SW480 (cell line): ENCODE results near the gene ETS2.
"Not testable (repeated sequence)": the region's sequence is repeated elsewhere in the genome, so short reads cannot be mapped to it uniquely, and the experiment has no call there.

Experiments
- DNase-seq: peaks from one replicate; pipeline ENCODE4 v3.0.0-alpha.2; 2016; ENCODE audit warnings: low spot score

Gene ETS2

DNA sequence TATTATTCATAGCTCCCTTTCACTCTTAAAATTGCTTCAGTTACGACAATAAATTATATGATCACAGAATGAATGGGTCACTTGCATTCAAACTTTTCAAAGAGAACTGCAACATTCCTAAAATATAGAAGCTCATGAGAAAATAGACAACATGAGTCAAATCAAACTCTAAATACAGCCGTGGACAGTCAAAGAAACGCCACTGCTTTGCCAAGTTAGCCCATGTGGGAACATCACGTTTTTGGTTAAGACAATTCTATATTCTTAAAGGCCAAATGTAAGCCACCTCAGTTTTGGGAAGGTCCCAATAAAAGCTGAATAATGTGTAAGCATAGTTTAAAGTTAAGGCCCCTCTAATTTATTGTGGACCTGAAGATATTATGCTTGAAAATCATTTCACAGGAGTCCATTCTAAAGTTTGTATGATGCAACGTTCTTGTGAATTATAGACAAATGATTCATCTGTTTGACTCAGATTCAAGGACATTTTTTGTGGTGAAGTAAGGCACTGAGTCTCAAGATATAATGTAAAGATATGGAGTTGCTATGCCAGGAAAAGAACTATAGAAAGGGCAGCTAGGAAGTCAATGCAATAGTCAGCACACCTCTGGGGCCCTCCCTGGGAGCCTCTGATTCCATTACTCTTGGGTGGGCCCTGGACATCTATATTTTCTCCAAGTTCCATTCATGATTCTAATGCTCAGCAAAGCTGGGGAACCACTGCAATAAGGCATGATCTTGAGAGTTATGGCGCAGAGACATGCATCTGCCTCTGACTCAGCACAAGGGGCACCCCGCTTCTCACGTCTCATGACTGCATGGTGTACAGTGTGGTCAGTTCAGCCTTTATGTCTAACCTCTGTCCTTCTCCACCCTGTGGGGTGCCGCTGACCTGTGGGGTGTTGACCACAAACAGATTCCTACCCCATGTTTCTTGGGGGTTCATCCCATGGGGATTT lies 33.9 kb downstream of the ETS2 start:
- peak; percentile 51 for DNase-seq

DNA sequence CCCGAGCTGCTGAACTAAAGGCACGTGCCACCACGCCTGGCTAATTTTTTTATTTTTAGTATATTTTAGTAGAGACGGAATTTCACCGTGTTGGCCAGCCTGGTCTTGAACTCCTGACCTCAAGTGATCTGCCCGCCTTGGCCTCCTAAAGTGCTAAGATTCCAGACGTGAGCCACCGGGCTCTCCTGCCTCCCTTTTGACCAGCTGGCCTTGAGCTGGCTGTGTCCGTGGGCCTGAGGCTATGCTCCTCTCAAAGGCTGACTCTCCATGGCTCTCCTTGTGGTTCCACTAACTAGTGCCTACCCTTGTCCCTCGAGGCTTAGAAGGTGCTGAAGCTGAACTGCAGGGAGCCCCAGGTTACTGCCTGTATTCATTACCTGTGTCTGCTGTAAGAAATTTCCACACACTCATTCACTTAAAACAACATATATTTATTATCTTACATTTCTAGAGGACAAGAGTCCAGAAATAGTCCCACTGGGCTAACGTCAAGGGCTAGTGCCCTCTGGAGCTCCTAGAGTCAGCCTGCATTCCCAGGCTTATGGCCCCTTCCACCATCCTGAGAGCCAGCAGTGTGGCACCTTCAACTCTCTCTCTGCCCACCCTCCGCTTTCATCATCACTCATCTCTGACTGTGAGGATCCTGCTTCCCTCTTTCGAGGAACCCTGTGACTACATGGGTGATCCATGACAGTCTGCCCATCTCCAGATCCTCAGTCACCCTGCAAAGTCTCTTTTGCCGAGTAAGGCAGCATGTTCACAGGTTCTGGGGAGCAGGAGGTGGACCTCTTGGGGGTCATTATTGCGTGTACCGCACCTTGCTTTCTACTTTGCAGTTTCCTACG lies 34.9 kb downstream of the ETS2 start:
- no peak for DNase-seq

DNA sequence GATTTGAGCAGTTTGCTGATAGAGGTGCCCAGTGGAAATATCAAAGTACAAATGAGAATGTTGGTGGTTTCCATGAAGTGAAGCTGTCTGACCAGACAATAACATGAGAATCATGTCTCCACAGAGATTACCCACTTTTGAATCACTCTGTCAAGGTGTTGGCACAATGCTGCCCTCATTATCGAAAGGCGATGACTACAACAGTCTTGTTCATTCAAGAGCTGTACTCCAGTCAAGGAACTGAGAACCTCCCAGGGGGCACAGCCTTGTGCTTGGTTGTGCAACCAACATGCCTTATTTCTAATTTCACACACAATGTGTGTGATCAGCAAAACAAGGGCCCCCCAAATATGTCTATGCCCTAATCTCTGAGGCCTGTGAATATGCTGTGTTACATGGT lies 35.7 kb downstream of the ETS2 start:
- DNase-seq: no peak

DNA sequence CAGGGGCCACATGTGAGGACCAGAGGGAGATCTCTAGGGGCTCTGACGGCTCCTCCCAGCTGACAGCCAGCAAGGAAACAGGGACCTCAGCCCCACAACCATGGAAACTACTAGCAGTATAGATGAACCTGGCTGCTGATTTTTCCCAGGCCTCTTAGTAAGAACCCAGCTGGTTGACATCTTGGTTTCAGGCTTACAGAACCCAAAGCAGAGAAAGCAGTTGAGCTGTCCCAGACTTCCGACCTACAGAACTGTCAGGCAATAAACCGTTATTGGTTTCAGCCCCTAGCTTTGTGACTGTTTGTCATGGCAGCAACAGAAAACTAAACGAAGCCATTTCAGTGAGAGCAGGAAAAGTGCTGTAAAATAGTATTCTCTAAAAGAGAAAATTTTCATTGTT lies 36.4 kb downstream of the ETS2 start:
- DNase-seq: no peak

DNA sequence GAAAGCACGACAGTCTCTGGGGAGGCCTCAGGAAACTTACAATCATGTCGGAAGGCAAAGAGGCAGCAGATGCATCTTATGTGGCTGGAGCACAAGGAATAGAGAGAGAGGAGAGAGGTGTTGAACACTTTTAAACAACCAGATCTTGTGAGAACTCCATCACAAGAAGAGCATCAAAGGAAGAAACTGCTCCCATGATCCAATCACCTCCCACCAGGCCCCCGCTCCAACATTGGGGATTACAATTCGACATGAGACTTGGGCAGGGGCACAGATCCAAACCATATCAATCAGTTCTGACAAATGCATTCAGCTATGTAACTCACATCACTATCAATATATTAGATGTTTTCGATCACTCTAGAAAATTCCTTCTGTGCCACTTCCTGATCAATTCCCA lies 37.6 kb downstream of the ETS2 start:
- DNase-seq: no peak

DNA sequence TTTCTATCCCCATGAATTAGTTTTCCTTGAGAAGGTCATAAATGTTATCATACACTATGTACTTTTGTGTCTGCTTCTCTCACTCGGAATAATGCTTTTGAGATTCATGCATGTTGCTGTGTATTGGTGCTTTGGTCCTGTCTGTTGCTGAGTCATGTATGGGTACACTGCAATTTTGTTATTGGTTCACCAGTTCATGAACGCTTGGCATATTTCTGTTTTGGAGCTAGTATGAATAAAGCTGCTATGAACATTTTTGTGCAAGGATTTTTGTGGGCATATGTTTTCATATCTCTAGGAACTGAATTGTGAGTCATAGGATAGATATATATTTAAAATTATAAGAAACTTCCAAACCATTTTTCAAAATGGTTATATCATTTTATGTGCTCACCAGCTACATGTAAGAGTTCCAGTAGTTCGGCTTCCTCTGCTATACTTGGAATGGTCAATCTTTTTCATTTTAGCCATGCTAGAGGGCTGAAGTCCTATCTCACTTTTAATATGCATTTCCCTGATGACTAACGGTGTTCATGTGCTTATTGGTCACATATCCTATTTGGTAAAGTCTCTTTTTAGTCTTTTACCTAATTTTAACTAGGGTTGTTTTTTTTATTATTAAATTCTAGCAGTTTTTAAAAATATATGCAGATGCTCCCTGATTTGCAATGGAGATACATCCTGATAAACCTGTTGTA lies 38.2 kb downstream of the ETS2 start:
- no peak for DNase-seq

DNA sequence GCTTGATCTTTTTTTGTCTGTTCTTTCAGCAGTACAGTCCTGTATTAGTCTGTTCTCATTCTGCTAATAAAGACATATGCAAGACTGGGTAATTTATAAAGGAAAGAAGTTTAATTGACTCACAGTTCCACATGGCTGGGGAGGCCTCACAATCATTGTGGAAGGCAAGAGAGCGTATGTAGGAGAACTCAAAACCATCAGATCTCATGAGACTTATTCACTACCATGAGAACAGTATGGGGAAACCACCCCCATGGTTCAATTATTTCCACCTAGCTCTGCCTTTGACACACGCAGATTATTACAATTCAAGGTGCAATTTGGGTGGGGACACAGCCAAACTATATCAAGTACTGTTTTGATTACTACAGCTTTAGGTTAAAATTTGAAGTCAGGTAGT lies 39.6 kb downstream of the ETS2 start:
- not testable (repeated sequence) for DNase-seq

DNA sequence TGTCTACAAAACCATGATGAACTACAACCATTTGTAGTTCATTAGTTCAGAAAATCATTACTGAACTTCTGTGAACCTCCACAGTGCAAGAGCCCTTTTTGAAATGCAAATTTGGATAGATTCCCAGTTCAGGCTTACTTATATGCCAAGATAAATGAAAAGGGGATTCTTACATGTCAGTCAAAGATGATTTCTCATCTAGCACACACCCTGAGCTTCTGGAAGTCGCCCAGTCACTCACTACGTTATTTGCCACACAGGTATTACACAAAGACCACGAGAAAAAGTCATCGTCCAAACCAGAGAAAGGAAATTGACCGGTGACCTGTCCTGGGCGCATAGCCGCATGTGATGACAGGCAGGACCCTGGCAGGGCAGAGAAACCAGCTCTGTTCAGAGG lies 41.8 kb downstream of the ETS2 start:
- DNase-seq: no peak

DNA sequence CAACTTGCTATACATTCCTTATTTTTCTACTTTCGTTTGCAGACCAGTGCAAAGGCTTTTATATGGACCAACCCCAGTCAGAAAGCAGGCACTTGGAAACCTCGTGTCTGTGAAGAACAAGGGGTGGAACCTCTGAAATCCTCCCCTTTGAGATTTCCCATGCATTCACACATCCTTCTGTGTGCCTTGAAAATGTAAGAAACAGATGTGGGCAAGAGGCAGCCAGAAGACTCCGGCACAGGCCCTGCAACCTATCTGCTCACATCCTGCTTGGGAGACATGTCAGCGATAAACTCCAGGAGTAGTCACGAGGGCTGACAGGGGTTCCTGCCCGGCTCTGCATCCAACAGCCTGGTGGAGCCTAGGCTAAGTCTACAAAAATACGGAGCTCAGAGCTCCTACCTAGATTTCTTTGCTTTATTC lies 42.5 kb downstream of the ETS2 start:
- no peak for DNase-seq

DNA sequence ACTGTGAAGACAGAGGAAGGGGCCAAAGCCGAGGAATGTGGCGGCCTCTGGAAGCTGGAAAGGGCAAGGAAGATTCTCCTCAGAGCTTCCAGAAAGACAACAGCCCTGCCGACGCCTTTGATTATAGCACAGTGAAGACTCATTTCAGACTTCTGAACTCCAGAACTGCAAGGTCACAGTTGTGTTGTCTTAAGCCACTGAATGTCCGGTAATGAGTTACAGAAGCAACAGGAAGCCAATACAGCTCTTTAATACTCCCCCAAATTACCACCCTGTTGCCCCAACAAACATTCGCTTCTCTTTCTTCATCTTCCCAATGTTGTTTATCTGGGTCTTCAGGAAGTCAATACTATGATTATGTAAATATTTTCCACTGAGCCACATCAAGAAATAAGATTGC lies 44.0 kb downstream of the ETS2 start:
- no peak for DNase-seq

DNA sequence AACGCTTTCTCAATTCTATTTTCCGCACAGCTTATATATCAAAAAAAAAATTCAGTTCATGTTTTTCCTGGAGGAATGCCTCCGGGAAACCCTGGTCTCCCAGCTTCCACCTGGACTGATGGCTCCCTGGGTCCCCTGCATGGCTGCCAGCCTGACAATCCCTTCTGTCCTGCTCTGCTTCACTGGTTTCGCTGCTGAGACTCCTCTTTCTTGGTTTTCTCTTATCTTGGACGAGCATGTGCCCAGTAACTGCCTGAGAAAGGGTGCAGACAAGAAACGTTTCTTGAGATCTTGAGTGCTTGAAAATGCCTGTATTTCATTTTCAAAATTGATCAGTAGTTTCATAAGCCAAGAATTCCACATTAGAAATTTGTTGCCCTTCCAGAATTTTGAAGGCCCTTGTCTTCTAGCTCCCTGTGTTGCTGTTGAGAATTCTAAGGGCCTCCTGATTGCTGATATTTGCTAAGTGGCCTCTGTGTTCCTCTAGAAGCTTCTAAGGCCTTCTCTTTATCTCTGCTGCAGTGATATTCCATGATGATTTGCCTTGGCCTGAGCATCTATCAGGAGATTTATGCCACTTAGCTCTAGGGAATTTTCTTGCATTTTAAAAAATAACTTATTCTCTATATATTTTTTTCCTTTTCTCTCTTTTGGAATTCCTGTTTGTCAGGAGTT lies 44.7 kb downstream of the ETS2 start:
- DNase-seq: no peak

DNA sequence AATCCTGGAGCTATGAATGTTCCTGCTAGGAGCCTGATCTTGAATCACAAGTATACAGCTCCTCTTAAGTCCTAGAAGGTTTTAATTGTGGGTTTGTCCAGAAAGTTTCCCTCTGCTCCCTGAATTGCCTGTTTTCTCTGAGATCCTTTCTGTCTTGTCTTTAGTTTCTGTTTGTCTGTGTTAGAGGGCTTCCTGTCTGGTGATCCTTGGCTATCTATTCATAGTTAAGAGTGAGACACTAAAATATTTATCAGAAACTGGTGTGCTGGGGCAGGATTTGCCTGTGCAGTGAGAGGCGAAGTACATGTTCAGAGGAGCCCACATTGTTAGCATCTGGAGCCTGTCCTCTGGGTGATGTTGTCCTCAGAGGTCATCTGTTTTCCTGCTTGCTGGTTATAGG lies 45.4 kb downstream of the ETS2 start:
- no peak for DNase-seq

DNA sequence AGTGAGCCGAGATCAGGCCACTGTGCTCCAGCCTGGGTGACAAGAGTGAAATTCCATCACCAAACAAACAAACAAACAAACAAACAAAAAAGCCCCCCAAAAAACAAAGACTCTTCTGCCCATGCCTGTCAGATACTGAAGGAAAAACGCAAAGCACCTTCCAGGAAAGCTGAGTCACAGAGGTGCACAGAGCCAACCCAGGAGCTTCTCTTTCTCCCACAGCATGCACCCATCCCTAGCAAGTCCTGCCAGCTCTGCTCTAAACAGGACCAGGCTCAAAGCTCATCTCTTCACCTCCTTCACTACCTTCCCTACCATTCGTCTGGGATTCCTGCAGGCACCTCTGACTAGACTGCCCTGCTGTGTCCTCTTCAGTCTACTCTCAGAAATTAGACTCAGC lies 46.5 kb downstream of the ETS2 start:
- DNase-seq: no peak

DNA sequence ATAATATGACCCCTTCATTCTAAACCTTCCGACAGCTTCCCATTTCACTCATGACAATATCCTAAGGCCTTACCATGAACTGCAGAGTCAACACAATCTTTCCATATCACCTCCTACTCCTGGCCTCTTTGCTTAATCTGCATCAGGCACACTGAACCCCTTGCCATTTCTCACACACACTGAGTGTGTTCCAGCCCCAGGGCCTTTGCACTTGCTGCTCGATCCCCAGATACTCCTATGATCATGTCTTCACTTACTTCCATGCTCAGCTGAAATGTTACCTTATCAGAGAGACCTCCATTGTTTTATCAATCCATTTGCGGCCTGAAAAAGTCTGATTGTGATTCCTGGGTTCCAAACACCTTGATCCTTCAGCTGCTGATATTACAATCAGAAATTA lies 47.0 kb downstream of the ETS2 start:
- DNase-seq: no peak

DNA sequence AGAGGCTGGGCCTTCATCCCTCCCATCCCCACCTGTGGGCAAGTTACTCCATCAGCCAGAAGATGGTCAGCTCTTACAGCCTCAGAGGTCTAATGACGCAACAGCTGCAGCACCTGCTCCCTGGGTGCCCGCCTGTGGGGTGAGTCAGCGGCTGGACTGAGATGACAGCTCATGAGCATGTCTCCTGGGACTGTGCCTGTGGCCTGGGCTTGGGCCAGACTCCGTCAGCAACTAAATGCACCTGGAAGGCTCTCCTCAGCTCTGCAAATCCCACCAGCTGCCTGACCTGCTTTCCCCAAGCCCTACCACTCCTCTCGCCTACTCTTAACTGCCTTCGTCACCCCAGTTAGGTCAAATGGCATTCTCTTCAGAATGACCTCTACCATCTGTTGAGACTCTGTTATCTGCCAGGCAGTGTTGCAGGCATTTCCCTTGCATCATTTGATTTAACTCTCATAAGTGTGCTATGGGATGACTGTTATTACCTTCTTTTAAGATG lies 47.7 kb downstream of the ETS2 start:
- DNase-seq: peak; percentile 93

DNA sequence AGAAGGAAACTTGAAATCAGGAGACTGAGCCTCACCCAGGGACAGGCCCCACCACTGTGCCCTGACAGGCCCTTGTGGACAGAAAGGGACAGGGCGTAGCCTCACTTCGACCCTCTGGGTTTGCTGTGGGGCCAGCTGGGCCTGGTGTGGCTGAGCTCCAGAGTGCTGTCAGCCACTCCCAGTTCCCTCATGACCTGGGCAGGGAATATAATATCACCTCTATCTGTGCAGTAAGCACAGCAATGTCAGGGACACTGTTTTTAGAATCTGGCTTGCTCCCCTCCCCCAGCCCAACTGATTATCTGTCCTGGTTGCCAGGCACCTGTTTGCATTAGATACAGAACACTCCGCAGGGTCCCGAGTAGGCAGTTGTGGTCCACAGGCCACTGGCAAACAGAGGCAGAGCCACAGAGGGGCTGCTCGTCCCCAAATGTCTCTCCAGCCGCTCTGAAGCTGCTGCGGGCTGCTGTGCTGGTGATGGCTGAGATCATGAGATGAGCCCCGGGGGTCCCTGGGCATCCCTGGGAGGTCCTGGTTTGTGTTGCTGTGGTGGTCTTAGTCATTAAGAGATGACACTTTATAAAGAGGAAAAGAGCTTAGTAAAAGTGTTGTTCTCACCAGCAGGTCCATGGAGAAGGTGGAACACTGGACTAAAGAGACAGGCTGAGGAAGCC lies 51.6 kb downstream of the ETS2 start:
- DNase-seq: no peak

DNA sequence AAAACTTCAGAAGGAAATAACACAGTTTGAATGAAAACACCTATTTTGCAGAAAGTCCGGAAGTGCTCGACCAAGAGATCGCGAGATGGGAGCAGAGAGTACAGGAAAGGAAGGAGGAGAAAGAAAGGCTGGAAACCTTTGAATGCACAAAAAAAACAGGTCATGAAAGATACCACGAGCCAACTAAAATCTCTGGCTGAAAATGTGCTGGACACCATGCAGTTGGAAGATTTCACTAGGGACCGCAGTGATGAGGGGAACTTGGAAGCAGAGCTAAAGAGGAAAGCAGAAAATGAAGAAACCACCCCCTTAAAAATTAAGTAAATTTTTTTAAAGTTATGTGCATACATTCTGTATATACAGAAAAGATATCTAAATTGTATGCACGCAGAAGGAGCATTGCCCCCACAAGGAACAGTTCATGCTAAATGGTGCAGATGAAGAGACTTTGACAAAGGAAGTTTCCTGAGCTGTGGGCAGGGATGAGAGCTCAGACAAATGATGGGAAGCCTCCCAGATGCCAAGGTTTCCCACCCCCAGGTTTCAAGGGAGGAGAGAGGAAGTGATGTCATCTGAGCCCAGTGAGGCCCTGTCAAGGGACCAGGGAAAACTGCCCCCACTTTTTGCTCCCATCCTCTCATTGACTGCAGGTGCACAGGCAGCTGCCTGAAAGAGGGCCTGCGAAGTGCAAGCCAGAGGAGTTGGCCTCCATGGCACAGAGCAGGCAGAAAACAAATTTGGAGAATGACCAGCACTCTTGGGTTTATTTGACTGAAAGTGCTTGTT lies 52.5 kb downstream of the ETS2 start:
- DNase-seq: no peak

DNA sequence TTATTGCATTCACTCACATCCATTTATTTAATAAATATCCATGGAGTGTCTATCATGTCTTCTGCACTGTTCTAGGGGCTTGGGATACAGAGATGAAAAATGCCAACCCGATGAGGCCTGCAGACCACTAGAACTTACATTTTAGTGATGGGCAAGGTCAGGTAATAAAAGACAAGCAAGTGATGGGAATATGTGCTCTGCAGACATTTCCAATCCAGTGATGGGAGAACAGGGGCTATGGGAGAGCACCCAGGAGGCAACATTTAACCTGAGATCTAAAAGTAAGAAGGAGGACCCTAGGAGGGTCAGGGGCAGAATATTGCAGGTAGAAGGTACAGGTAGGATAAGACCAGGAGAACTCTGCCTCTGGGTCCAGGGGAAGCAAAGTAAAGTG lies 53.1 kb downstream of the ETS2 start:
- no peak for DNase-seq

DNA sequence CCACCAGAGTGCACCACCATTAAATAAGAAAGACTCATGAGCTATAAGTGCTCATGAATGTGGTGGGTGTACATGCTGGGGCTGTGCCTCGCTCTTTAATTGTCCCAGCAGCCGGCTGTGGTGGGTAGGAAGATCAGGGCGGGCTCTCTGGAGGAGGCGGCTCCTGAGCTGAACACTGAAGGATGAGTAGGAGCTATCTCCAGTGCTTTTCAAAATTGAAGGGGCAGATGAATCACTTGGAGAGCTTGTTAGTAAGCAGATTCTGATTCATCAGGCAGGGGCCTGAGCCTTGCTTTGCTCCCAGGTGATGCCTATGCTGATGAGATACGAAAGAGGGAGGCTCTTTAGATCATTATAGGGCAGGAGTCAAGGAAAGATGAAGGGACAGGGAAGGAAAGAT lies 54.1 kb downstream of the ETS2 start:
- no peak for DNase-seq

DNA sequence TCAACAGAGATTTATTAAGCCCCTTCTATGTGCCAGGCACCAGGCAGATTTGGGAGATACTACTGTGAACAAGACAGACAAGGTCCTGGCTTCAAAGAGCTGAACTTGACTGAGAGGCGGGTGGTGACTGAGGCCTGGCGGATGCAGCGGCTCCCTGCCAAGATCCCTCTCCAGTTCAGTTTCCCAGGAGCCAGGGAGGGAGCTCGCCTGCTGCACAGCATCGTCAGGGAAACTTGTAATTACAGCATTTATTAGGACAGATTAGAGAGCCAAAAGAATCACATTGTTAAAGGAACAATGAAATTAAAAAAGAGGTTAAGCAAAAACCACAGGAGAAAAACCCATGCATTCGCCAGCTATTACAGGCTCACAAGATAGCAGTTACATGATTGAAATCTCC lies 55.3 kb downstream of the ETS2 start:
- no peak for DNase-seq
